Ishikawa (cell line): ENCODE measurements around the gene BAMBI.
A peak's percentile ranks its signal among the peaks of the same experiment; 100 is the strongest.

ENCODE experiments used
- CEBPB ChIP-seq: IDR thresholded peaks from 2 replicates; pipeline ENCODE4 v1.6.1; 2012
- CREB1 ChIP-seq: IDR thresholded peaks from 2 replicates; pipeline ENCODE4 v1.6.1; 2012; ENCODE audit warnings: low read depth
- EGR1 ChIP-seq: IDR thresholded peaks from 2 replicates; pipeline ENCODE4 v1.6.1; 2012
- EP300 ChIP-seq: IDR thresholded peaks from 2 replicates; pipeline ENCODE4 v1.6.1; 2012; ENCODE audit warnings: borderline replicate concordance
- FOXM1 ChIP-seq: IDR thresholded peaks from 2 replicates; pipeline ENCODE4 v1.6.1; 2012; ENCODE audit warnings: low read depth, borderline replicate concordance
- MAX ChIP-seq: IDR thresholded peaks from 2 replicates; pipeline ENCODE4 v1.6.1; 2012
- NFIC ChIP-seq: IDR thresholded peaks from 2 replicates; pipeline ENCODE4 v1.6.1; 2012
- RAD21 ChIP-seq: IDR thresholded peaks from 2 replicates; pipeline ENCODE4 v1.6.1; 2012; ENCODE audit warnings: low read depth
- REST ChIP-seq: IDR thresholded peaks from 2 replicates; pipeline ENCODE4 v1.6.1; 2012; ENCODE audit warnings: low read depth, mild to moderate bottlenecking
- TAF1 ChIP-seq: IDR thresholded peaks from 2 replicates; pipeline ENCODE4 v1.6.1; 2012; ENCODE audit warnings: low read depth, mild to moderate bottlenecking
- TCF12 ChIP-seq: IDR thresholded peaks from 2 replicates; pipeline ENCODE4 v1.6.1; 2012; ENCODE audit warnings: low read depth
- TEAD4 ChIP-seq: IDR thresholded peaks from 2 replicates; pipeline ENCODE4 v1.6.1; 2012
- USF1 ChIP-seq: IDR thresholded peaks from 2 replicates; pipeline ENCODE4 v1.6.1; 2012
- YY1 ChIP-seq: IDR thresholded peaks from 2 replicates; pipeline ENCODE4 v1.6.1; 2012; ENCODE audit warnings: low read depth
- ZBTB7A ChIP-seq: IDR thresholded peaks from 2 replicates; pipeline ENCODE4 v1.6.1; 2012; ENCODE audit warnings: low read depth

BAMBI gene

DNA sequence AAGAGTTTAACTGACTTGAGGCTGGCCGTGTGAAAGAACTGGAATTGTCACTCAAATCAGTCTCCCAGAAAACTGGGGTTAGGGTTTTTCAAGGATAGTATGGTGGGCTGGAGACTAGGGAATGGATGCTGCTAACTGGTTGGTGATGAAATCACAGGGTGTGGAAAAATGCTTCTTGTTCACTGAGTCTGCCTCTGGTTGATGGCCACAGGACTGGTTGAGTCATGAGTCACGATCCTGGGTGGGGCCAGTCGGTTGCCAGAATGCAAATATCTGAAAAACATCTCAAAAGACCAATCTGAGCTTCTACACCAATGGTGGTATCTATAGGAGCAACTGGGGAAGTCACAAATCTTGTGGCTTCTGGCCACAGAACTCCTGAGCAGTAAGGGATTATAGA lies 16.3 kb upstream of the BAMBI start:
- no peak for TF ChIP-seq RAD21
- TF ChIP-seq EP300 = no peak
- TF ChIP-seq TAF1 = no peak
- TF ChIP-seq TCF12 = no peak
- TF ChIP-seq FOXM1 = no peak

DNA sequence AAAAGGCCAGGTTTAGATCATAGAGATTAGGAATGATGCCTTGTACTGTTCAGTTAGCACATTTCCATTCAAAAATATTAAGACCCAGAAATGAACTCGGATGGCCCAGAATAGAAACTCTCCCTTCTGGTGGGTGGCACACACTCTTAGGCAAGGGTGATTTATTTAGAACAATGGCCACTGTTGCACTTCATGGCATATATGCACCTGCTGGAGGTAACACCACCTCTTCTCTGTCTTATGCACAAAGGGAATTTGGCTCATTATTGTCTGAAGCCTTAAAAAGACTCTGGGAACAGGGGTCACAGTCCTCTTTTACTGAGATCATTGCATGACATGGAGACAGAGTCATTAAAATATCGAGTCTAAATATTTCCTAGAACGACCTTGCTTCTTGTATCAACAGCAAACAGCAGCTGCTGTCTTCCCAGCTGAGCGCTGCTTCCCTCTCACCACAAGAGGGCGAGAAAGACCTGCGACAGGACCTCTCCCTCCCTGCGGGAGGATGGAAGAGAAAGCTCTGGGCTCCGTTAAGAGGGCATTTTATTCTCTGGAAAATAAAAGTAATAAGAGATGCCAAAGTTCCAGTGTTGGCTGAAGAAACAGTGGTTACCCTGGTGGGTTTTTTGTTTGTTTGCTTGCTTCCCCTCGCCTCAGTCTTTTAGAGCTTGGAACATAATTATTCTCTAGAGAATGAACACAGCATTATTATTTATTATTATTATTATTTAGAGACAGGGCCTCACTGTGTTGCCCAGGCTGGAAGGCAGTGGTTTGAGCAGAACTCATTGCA lies 13.5 kb upstream of the BAMBI start:
- TF ChIP-seq RAD21 = peak; percentile 97
- TF ChIP-seq EGR1 = no peak

GRCh38 chr10:28664369-28664740 lies 13.0 kb upstream of the BAMBI start:
- TF ChIP-seq TAF1 = no peak
- TF ChIP-seq ZBTB7A = no peak
- no peak for TF ChIP-seq REST
- TF ChIP-seq RAD21 = no peak
- no peak for TF ChIP-seq EGR1
- TF ChIP-seq EP300 = no peak
- no peak for TF ChIP-seq YY1
- TF ChIP-seq CEBPB = no peak
- TF ChIP-seq TCF12 = no peak
- TF ChIP-seq MAX = no peak

GRCh38 chr10:28666751-28667467 lies 10.4 kb upstream of the BAMBI start:
- TF ChIP-seq CEBPB = no peak
- TF ChIP-seq CREB1 = no peak
- TF ChIP-seq TCF12 = no peak
- no peak for TF ChIP-seq REST
- TF ChIP-seq USF1 = no peak
- TF ChIP-seq NFIC = no peak
- no peak for TF ChIP-seq EP300
- no peak for TF ChIP-seq FOXM1

DNA sequence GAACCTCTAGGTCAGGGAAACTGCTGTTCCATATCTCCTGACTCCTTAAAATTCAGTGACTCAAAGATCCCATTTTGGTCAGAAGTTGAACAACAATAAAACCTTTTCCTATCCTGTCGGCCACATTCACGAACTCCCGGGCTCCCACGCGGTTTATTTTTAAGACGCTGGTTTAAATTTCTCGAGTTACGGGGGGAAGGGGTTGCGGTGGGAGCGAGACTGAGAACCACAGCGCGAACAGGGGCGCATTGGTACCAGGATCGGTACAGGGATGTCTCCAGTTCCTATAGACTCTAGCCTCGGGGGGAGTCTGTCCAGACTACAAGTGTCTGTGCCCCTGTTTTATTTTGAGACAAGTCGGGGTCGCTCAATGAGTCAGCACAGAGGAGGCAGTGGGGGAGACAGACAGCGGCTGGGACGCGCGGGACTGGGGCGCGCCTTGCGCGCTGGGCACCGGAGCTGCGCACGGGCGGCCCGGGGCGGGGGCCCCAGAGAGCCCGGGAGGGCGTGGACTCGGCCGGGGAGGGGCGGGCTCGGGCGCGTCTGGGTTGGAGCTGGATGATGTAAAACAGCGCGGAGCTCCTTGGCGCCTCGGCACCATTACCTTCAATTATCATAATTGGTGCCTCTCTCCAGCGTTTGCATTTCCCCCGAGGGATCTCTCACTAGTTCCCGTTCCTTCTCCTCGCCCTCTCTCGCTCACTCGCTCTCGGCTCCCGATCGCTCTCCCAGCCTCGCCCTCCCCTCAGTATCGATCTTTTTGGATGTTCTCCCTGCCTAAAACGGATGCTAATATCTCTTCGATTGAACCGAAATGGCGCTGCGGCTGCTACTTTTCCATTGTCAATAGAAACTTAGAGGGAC lies 8.7 kb upstream of the BAMBI start:
- TF ChIP-seq TCF12 (no peak), FOXM1 (no peak), EP300 (no peak), ZBTB7A (no peak), CEBPB (no peak), TAF1 (no peak), REST (no peak), USF1 (no peak), EGR1 (no peak), MAX (no peak), YY1 (no peak), TEAD4 (no peak), NFIC (no peak), CREB1 (no peak), RAD21 (no peak)
